Measurements from ENCODE around the gene SH2D1B. TPM values are rescaled to one million over a fixed set of nuclear protein-coding genes. Genes with fewer than 3 reads are reported as not detected.

SH2D1B gene
- total and polyA plus RNA-seq, 2 experiments from 2014 or later: not detected

- Histone ChIP-seq H3K4me2 (no peak overlapping the region), H2AFZ (peak overlapping the region; percentile 28; the same call in 1 of the 2 replicates), H3K27me3 (ENCODE audit: insufficient read depth) (no peaks in the 10 kb centered on the region), H3K4me3 (no peak overlapping the region), H3K79me2 (replicated peaks; ENCODE audit: insufficient read depth) (no peaks in the 10 kb centered on the region), H3K36me3 (ENCODE audit: insufficient read depth) (no peaks in the 10 kb centered on the region), H3K9me2 (ENCODE audit: insufficient read depth) (no peaks in the 10 kb centered on the region; the same call in 1 of the 2 replicates), H3K4me1 (ENCODE audit: insufficient read depth) (no peaks in the 10 kb centered on the region), H4K20me1 (replicated peaks; ENCODE audit: insufficient read depth) (no peaks in the 10 kb centered on the region), H3F3A (replicated peaks; ENCODE audit: low read depth) (no peaks in the 10 kb centered on the region), H3K27ac (ENCODE audit: low read depth) (no peak overlapping the region)
- Mint-ChIP-seq H3K27ac (no peak overlapping the region), H3K4me3 (no peak overlapping the region), H3K27me3 (ENCODE audit: insufficient read depth, low read depth, poor library complexity) (no peaks in the 10 kb centered on the region), H3K9me3 (no peaks in the 10 kb centered on the region; the same call in 2 of the 3 replicates), H3K4me1 (no peaks in the 10 kb centered on the region; the same call in 2 of the 3 replicates), H3K36me3 (ENCODE audit: low read depth) (no peaks in the 10 kb centered on the region)
- no peak for ATAC-seq
- no peak for DNase-seq (ENCODE audit: low spot score)
- TF ChIP-seq STAT1 (IDR thresholded peaks at IDR 0.05; ENCODE audit: unreplicated experiment) (no peak), JUNB (IDR thresholded peaks at IDR 0.05; ENCODE audit: unreplicated experiment) (no peak), ETS1 (IDR thresholded peaks at IDR 0.05) (no peak), ZNF114 (CRISPR knock-in tag; IDR thresholded peaks at IDR 0.05) (no peak), CTCF (conservative IDR thresholded peaks at IDR 0.05; ENCODE audit: low read depth in 2 of 2) (no peak)
Observed at GRCh38 chr1:162406811-162407210, 5.1 kb downstream of the SH2D1B start.

GRCh38 chr1:162405800-162406199 is 6.1 kb downstream of the SH2D1B start:
- Histone ChIP-seq H3K27me3 (ENCODE audit: insufficient read depth) (no peaks in the 10 kb centered on the region), H2AFZ (no peak overlapping the region), H3K4me2 (no peak overlapping the region), H3K27ac (ENCODE audit: low read depth) (no peak overlapping the region), H3K4me1 (ENCODE audit: insufficient read depth) (0 out of 2 replicates have a peak, but pooled peaks cover 3% of the 10 kb centered on the region), H4K20me1 (replicated peaks; ENCODE audit: insufficient read depth) (no peaks in the 10 kb centered on the region), H3K79me2 (replicated peaks; ENCODE audit: insufficient read depth) (no peaks in the 10 kb centered on the region), H3K9me2 (ENCODE audit: insufficient read depth) (no peaks in the 10 kb centered on the region), H3K36me3 (ENCODE audit: insufficient read depth) (no peaks in the 10 kb centered on the region), H3K4me3 (no peak overlapping the region), H3F3A (replicated peaks; ENCODE audit: low read depth) (no peaks in the 10 kb centered on the region)
- H3K4me3 Mint-ChIP-seq: no peak overlapping the region
- H3K36me3 Mint-ChIP-seq (ENCODE audit: low read depth): no peaks in the 10 kb centered on the region
- H3K4me1 Mint-ChIP-seq: peaks cover 1% of the 10 kb centered on the region; the same call in 1 of the 3 replicates
- DNase-seq (ENCODE audit: low spot score) (no peak), ATAC-seq (no peak)
- no peak overlapping the region for H3K27ac Mint-ChIP-seq
- no peaks in the 10 kb centered on the region for H3K27me3 Mint-ChIP-seq (ENCODE audit: insufficient read depth, low read depth, poor library complexity)
- no peaks in the 10 kb centered on the region; the same call in 2 of the 3 replicates for H3K9me3 Mint-ChIP-seq
- TF ChIP-seq ZNF331 (CRISPR knock-in tag; IDR thresholded peaks at IDR 0.05; ENCODE audit: low read depth): no peak
- no peak for TF ChIP-seq NANOG (IDR thresholded peaks at IDR 0.05; ENCODE audit: borderline replicate concordance)
- no peak for TF ChIP-seq STAT1 (IDR thresholded peaks at IDR 0.05; ENCODE audit: unreplicated experiment)
- no peak for TF ChIP-seq EZH2phosphoT487 (IDR thresholded peaks at IDR 0.05; ENCODE audit: unreplicated experiment)
- no peak for TF ChIP-seq POLR2AphosphoS5 (IDR thresholded peaks at IDR 0.05; ENCODE audit: low read depth)
- TF ChIP-seq ZNF114 (CRISPR knock-in tag; IDR thresholded peaks at IDR 0.05): no peak
- no peak for TF ChIP-seq ZNF462 (CRISPR knock-in tag; IDR thresholded peaks at IDR 0.05)
- TF ChIP-seq CREB1 (CRISPR knock-in tag; IDR thresholded peaks at IDR 0.05; ENCODE audit: low read depth): no peak
- TF ChIP-seq ETS1 (IDR thresholded peaks at IDR 0.05): no peak
